Activated CD4-positive, alpha-beta T cell treated with anti-CD3 and anti-CD28 coated beads for 24 hours (primary cell): ENCODE data around the gene FAM13A.

ENCODE experiments used
- DNase-seq, 2 donors: peaks; one replicate each; pipeline ENCODE4 v3.0.0-alpha.2; 2020; ENCODE audit warnings: low read depth in 2 of 2

FAM13A gene

DNA sequence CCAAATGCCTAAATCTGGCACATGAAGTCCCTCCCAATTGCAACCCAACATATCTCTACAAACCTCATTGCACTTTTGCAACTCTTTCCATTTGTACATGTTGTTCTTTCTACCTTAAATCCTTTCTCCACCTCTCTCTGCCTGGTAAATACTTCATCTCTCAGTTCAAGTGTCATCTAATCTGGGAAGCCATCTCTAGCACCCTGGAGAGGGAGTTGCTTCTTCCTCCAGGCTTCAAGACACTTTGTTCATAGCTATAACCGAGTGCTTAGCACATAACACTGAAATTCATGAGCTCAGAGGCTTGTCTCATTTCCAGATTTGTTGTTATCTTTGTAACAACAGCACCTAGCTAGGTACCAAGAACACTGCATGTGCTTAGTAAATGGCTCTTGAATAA is 244.6 kb downstream of the FAM13A start:
- DNase-seq: no peak

DNA sequence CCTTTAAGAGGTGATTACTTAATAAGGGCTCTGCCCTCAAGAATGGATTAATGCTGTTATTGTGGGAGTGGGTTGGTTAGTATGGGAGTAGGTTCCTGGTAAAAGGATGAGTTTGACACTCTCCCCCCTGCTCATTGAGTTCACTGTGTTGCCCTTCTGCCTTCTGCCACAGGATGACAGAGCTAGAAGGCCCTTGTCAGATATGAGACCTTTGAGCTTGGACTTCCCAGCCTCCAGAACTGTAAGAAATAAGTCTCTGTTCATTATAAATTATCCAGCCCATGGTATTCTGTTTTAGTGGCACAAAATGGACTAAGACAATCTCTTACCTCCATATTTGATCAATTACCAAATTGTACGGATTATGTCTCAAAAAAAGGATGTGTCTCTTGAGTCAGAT is 245.1 kb downstream of the FAM13A start:
- DNase-seq: no peak

DNA sequence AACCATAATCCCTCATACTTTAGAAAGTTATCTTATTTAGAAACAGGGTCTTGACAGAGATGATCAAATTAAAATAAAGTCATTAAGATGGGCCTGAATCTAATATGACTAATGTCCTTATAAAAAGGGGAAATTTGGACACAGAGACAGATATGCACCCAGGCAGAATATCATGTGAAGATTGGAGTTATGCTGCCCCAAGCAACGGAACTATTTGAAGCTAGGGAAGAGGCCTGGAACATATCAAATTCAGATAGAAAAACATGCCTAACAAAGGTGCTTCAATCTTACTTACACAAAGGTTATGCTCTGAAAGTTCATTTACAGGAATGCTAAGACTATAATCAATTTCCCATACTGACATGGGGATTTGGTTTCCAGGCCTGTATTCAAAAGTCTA is 246.7 kb downstream of the FAM13A start:
- DNase-seq: no peak

DNA sequence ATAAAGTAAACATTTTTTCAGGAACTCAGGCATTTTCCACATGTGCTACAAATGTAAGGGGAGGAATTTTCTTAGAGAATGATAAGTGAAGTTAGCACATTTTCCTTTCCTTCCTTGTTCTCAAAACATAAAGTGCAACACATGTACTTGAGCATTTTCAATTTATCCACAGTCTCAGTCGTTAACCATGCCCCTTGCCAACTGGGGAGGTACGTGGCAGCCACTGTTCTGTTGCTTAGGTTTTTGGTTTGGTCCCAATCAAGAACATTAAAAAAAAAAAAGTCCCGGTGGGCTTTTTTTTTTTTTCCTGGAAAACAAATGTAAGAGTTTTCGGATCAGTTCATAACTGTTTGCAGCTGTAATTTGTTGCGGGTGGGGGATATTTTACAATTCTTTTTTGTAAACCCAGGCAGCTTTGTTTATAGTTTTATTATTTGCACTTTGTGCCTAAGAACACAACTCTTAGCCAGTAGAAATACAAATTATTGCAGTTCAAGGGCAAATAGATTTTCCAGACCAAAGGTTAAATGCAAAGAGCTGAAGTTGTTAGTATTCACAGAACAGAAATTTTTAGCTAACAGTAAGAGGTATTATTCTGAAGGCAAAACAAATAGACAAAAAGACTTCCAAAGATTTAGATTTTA is 247.3 kb downstream of the FAM13A start:
- DNase-seq: no peak

DNA sequence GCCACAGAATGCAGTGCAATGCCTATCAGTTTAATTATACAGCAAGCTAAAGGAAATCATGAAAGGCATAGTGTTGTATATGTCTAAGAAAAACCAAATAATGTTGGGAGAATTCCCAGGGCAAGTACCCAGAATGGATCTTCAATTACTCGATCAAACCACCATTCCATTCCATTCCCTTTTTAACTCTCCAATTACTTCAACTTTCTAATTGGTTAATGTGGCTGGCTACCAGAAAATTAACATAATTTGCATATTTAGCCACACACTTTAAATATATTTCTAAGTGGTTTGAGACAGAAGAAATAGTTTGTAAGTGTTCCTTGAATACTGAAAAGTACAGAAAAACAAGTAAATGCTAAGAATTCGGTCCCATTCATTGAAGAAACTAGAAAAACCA is 247.9 kb downstream of the FAM13A start:
- no peak for DNase-seq

DNA sequence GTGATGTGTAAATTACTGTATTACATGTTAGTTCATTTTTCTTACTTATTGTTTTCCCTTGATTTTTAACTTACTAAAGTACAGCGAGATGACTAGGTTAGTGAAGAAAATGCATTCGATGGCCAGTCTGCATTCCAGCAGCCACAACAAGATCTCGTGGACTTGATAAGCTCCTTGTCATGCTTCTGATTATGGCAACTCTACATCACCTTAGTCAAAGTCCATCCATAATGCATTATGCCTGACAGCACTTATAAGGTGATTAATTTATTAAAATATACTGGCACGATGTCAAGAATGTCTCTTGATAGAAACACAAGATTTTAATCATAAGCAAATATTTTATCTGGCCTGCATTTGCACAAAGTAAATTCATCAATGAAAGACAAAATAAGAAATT is 249.5 kb downstream of the FAM13A start:
- no peak for DNase-seq

DNA sequence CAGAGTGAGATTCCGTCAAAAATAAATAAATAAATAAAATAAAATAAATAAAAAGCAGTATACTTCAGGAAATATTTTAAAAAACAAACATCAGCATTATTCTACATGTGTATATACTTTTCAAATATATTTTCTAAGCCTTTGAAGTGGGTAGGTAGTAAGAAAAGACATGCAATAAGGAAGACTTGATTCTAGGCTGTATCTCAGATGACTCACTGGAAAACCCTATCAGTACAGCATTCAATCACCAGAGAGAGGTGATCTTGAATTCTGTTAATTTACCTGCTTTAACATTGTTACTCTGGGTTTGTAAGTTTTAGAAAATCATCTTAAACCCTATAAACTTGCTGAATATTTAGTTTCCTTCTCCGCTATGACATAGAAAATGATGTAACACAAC is 252.8 kb downstream of the FAM13A start:
- no peak for DNase-seq

DNA sequence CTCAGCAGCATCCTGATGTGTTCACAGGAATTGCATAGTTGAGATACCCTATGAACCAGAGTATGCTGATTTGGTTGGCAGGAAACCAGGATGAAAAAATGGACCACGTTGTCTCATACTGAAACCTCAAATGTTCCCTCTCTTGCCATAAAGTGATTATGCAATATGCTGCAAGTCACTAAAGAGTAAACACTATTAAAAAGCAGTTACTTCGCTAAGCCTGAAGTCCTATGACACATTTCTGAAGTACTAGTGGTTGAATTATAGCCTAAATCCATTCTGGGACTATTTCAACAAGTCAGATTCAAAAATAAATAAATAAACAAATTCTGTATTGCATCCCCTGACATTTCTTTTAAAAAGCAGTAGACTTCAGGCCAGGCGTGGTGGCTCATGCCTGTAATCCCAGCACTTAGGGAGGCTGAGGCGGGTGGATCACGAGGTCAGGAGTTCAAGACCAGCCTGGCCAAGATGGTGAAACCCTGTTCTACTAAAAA is 253.3 kb downstream of the FAM13A start:
- no peak for DNase-seq

DNA sequence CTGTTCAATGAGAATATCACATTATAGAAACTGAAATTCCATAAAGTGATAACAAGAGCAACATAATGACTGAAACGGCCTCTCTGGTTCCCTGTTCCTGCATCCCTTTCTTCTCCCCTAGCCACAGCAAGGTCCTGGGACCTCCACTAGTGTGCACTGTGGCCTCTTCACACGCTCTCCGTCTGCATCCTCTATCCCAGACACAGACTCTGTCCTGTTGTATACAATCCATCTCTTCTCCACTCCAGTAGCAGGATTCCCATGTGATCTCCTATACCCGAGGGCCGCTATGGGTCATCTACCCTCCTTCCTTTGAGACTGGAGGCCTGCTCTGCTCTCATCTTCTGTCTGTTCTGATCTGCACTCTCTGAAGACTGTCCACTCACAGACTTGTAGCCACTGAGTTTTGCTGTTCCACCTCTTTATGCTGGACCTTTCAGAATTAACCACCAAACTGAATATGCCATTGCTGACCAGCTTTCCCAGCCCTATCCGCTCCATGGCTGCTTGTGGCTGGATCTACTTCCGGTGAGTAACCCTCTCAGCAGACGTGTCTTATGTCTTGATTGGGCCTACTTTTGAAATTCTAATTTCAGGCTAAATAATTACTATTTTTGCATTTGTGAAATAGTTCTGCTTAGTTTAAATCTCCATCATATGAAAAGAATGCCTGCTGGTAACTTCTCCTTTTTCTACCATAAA is 254.2 kb downstream of the FAM13A start:
- no peak for DNase-seq

DNA sequence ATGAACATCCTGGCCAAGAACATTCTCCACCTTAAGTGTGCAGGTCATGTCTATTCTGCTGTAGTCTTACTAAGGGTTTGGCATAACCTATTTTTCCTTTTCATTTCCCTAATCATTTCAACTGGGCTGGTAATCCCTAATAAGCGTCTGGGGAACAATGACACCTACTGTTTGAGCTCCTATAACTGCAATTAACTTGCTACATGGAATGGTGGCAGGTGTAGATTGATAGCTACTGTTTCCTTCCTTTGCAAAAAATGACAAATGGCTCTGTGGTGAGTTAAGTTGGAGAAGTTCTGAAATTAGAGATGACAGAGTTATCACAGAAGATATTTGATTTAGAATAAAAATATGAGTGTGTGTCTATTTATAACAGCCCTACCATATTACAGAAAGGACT is 254.8 kb downstream of the FAM13A start:
- no peak for DNase-seq

DNA sequence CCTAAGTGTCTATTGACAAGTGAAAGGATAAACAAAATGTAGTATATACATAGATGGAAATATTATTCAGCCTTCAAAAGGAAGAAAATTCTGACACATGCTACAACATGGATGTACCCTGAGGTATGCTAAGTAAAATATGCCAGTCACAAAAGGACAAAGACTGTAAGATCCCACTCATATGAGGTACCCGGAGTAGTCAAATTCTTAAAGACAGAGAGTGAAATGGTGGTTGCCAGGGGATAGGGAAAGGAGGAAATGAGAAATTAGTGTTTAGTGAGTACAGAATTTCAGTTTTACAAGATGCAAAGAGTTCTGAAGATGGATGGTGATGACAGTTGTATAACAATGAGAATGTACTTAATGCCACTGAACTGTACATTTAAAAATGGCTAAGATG is 257.1 kb downstream of the FAM13A start:
- no peak for DNase-seq

DNA sequence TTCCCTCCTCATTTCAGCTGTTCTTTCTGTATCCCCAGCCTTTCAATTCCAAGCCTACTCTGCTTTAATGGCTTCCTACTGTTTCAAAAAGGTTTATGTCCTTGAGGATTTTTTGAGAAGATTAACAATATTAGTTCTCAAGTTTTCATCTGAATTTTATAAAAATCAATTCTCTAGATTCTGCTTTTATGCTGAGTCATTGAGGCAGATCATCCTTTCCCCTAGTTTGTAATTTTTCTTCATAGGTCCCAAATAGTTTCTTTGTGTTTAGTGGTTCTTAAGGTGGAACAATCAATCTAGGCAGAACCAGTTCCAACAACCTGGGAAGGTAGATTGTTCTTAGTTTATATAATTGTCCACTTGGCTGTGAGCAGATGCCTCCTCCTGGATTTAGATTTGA is 259.3 kb downstream of the FAM13A start:
- no peak for DNase-seq

DNA sequence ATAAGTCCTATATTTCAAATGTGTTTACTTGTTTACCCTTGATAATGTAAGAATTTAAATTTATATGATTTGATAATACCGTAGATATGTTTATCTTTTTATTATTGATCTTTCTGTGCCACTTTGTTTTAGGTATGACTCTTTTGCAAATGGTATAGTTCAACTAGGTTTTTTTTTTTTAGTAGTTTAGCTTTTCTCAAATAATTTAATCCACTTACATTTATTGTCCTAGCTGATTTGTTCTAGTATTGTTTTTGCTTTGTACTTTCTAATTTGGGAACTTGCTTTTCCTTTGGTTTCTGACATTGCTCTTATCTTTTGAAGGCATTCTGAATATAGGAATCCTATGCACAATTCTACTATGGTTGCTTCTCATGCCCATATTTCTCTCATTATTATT is 260.4 kb downstream of the FAM13A start:
- no peak for DNase-seq

DNA sequence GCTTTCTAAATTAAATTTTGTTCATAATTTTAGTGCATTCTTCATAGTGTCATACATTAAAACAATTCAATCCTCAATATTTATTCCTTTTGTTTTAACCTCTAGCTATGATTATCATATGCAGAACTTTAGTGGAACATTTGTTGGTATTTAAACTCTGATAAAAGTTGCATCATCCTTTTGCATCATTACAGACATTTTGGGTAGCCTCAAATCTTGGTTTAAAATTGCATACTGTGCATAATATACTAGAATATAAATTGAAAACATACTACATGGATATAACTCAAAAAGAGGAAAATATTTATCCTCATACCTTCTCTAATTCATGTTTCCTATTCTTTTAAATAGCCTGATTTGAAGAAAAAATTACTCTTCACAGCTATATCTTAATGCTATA is 262.0 kb downstream of the FAM13A start:
- no peak for DNase-seq

DNA sequence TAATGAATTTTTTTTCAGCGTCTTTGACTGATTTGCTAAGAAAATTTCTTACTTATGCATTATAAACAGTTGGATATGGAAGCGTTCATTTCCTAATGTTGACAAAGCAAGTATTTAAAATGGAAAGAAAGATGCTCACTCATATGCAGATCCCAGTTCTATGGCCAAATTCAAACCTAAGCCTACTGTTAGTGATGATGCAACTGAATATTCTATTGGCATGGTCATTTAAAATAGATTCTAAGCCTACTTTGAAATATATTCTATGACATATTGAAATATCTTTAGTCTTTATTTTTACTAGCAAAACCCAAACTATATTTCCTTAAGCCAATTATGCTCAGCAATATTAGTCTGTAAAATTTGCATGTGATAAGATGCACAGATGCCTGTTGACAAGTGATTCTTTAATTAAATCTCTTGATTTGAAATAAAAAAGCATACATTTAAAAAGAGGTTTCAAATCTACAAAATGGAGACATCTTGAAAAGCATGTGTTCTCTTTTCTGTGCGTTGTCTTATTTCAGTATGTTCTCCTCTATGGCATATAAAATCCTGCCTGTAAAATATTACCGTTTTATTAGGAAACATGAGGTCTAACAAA is 262.8 kb downstream of the FAM13A start:
- DNase-seq: no peak

DNA sequence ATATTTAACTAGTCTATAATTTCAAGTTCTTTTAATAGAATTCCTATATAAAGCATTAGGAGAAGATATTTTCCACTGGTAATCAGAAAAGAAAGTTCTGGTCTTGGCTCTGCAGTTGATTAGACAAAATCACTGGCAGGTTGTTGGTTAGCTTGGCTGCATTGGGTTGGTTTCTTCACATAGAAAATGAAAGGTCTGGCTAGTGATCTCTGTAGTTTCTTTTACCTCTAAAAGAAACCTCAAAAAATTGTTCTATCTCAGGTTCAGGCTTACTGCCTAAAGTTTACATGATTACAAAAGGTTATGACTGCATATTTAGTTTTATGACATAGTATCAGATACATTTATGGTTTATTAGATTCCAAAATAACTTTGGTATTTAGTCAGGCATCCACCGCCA is 263.5 kb downstream of the FAM13A start:
- no peak for DNase-seq

DNA sequence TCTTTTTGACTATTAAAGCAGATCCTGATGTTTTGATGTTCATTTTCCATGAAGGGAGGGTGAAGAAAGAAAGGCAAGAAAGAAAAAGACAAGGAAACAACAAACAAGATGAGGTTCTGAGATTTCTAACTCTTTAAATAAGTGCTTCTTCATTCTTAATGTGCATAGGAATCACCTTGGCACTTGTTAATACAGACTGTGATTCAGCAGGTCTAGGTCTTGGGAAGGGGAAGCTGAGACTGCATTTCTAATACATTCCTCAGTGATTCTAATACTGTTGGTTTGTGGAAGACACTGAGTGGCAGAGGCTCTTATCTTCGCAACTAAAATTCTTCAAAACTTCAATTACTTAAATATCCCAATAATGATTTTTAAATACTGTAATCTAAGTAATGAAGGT is 264.2 kb downstream of the FAM13A start:
- DNase-seq: no peak

DNA sequence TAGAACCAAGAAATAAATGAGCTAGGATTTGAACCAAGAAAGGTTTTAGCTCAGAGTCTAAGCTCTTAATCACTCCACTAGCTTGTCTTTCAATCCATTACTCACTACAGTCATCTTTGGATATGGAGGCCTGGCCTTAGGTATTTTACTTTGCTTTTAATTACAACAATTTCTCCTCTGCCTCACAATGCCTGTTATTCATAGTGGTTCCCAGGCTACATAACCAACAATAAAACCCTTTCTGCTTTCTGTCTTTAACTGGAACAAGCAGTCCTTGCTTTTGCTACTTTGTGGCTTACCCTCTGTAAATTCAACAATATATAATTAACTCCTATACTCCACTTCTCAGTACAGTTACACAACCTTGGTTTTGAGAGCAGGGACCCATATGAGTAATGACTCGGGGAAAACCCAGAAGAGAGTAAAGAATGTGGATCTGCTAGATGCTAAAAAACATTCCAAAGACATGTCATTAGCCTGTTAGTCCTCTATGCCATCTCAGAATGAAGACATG is 264.7 kb downstream of the FAM13A start:
- DNase-seq: no peak

DNA sequence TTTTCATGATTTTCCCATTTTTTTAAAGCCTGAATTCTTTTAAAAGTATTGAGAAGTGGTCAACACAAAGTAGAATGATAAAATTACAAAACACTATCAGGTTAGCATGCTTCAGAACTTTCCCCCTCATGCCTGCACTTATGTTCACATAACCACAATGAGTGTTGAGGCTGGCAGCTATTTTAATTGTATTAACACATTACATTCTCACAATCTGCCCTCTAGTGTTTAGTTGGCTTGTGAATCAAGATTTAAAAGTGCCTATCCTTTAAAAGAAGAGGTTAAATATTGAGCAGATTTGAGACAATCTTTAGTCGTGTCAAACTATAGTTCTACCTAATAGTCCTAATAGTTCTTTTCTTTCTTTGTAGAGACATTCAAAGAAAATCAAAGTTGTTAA is 265.7 kb downstream of the FAM13A start:
- DNase-seq: no peak

DNA sequence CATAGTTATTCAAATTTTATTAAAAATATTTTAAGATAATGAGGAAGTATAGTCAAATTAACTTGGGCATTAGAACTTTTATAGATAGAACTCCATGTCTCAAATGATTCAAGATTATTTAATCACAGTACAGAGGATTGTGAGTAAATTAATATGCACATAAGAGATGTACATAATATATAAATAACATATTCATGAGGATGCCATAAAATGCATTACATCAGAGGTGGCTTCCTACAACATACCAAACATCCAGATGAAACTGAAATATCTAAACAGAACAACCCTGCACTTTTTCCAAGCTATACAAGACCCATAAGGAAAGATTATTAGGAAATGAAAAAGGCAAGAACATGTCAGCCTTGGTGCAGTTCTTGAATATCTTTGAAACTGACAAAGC is 268.1 kb downstream of the FAM13A start:
- no peak for DNase-seq

DNA sequence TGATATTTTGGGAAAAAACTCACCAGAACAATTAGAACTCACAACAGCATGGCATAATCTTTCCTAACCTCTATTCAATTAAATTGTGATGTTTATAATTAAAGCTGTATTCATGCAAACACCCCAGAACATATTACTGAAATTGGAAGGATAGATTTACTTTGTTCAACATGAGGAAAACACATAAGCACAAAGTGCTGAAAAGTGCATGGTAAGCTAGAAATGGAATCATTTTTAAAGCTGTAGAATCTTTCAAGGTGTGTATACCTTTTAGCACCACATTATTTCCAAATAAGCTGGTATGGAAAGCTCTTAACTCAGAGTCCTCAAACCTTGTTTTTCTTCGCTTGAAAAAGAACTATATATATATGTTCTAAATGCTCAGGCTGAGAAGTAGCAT is 268.6 kb downstream of the FAM13A start:
- DNase-seq: no peak

DNA sequence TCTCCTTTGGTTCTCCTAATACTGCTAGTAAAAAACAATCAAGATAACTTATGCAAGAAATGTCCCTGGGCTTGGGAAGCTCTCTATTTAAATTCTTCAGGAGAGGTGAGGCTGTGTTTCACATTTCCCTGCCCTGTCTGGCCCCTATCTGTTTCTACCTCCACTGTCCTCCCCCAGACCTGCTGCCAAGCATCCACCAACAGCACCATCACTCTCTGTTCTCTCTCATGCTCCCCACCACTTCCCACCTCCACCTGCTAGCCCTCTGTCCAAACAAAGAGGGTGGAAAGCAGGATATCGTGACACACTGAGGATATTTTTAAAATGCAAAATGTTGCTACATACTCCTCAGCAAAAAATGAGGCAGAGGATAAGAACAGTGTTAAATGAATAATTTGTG is 271.0 kb downstream of the FAM13A start:
- DNase-seq: no peak

DNA sequence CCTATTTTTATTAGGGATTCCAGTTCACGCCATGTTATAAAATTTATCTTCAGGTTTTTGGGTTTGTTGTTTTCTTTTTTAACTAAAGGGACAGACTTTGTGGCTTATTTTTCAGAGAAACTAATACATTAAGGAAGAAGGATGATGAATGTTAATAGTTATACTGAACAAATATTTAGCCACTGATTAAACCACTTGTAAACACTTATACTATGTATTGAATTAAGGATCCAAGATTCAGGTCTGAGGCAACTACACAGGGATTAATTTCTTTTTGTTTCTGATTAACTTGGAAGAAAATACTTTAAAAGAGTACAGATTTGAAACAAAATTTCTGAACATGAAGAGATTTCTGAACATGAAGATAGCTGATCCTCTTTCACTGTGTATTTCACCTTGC is 276.6 kb downstream of the FAM13A start:
- DNase-seq: no peak
